ENCODE results near the gene KCNIP3.

KCNIP3 gene

GRCh38 chr2:95314964-95315611 is 17.9 kb downstream of the KCNIP3 start:
- no peak for DNase-seq

GRCh38 chr2:95315801-95316411 is 18.8 kb downstream of the KCNIP3 start:
- no peak for DNase-seq

- no peak for DNase-seq
These were observed 19.4 kb downstream of the KCNIP3 start for GRCh38 chr2:95316466-95317122.

GRCh38 chr2:95317123-95317500 is 20.0 kb downstream of the KCNIP3 start:
- no peak for DNase-seq

- DNase-seq, result no peak
These were observed 20.7 kb downstream of the KCNIP3 start for GRCh38 chr2:95317665-95318425.

- DNase-seq, result no peak
These were observed 21.5 kb downstream of the KCNIP3 start for GRCh38 chr2:95318431-95319220.

- no peak for DNase-seq
These were observed 22.6 kb downstream of the KCNIP3 start for GRCh38 chr2:95319481-95320343.

- DNase-seq, result no peak
These were observed 23.2 kb downstream of the KCNIP3 start for GRCh38 chr2:95320344-95320712.

GRCh38 chr2:95320986-95321767 is 24.0 kb downstream of the KCNIP3 start:
- DNase-seq, result no peak

GRCh38 chr2:95323347-95324155 is 26.4 kb downstream of the KCNIP3 start:
- peak; percentile 6 for DNase-seq

- no peak for DNase-seq
These were observed 27.9 kb downstream of the KCNIP3 start for GRCh38 chr2:95325026-95325425.

GRCh38 chr2:95325590-95326432 is 28.7 kb downstream of the KCNIP3 start:
- no peak for DNase-seq

GRCh38 chr2:95326433-95327140 is 29.4 kb downstream of the KCNIP3 start:
- DNase-seq, result no peak

- DNase-seq, result no peak
These were observed 30.7 kb downstream of the KCNIP3 start for GRCh38 chr2:95327861-95328260.

GRCh38 chr2:95328358-95329125 is 31.4 kb downstream of the KCNIP3 start:
- DNase-seq, result no peak

GRCh38 chr2:95329401-95329800 is 32.3 kb downstream of the KCNIP3 start:
- no peak for DNase-seq
